Measurements from ENCODE around the gene CD72. TPM values are rescaled to one million over a fixed set of nuclear protein-coding genes. Genes with fewer than 3 reads are reported as not detected.
"Not testable (repeated sequence)": the region's sequence is repeated elsewhere in the genome, so short reads cannot be mapped to it uniquely, and the experiment has no call there.

CD72 gene
- total RNA-seq, 1 donor from 2014 or later: 3.1 TPM

GRCh38 chr9:35649431-35650340, 31.5 kb upstream of the CD72 start:
- Mint-ChIP-seq H3K9me3 (ENCODE audit: low read depth) (no peaks in the 10 kb centered on the region), H3K4me1 (ENCODE audit: low read depth) (peaks cover 17% of the 10 kb centered on the region), H3K27me3 (peaks cover 11% of the 10 kb centered on the region), H3K4me3 (ENCODE audit: low read depth) (no peak overlapping the region), H3K36me3 (ENCODE audit: insufficient read depth) (no peaks in the 10 kb centered on the region), H3K27ac (no peak overlapping the region)
- no peak for DNase-seq (ENCODE audit: low spot score, unreplicated experiment)
- TF ChIP-seq CTCF (IDR thresholded peaks at IDR 0.05; ENCODE audit: unreplicated experiment): no peak

DNA sequence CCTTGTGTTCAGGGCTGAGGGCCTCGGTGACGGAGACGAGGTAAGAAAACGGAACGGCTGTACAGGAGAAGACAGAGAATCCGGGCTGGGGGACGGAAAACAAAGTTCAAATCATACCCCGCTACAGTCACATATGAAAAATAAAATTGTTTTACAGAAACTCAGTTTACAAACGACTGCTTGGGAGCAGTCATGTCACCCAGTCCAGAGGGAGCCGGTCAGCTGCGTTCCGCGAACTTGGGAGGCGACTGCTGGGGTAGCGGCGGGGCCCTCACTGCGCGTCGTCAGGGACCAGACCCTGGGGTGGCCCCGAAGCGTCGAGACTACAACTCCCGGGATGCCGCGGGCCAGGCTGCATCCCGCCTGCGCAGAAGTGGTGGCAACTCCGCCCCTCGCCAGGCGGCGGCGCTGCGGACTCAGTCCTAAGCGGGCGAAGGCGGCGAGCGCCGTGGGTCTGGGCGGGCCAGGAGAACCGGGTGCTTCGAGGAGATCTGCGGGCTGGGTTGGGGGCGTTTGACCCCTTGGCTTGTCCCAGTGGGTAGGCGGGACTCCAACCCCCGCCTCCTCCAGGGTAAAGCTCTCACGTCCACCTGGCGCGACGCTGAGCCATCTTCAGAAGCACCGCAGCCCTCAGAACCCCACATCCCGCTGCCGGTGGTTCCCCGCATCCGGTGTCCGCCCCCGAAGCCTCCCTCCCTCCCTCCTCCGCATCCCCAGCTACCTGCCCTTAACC, 28.5 kb upstream of the CD72 start:
- Mint-ChIP-seq H3K36me3 (ENCODE audit: insufficient read depth) (no peaks in the 10 kb centered on the region), H3K4me1 (ENCODE audit: low read depth) (peaks cover 14% of the 10 kb centered on the region), H3K27me3 (peaks cover 11% of the 10 kb centered on the region), H3K9me3 (ENCODE audit: low read depth) (no peaks in the 10 kb centered on the region), H3K27ac (peak overlapping the region; percentile 100), H3K4me3 (ENCODE audit: low read depth) (peak overlapping the region; percentile 97)
- peak; percentile 94 for DNase-seq (ENCODE audit: low spot score, unreplicated experiment)
- peak; percentile 81 for TF ChIP-seq CTCF (IDR thresholded peaks at IDR 0.05; ENCODE audit: unreplicated experiment)

GRCh38 chr9:35646153-35646532, 27.9 kb upstream of the CD72 start:
- peak; percentile 29 for TF ChIP-seq CTCF (IDR thresholded peaks at IDR 0.05; ENCODE audit: unreplicated experiment)
- DNase-seq (ENCODE audit: low spot score, unreplicated experiment): peak; percentile 60
- Mint-ChIP-seq H3K27ac (peak overlapping the region; percentile 100), H3K27me3 (peaks cover 11% of the 10 kb centered on the region), H3K36me3 (ENCODE audit: insufficient read depth) (no peaks in the 10 kb centered on the region), H3K4me1 (ENCODE audit: low read depth) (peaks cover 10% of the 10 kb centered on the region), H3K4me3 (ENCODE audit: low read depth) (peak overlapping the region; percentile 97), H3K9me3 (ENCODE audit: low read depth) (no peaks in the 10 kb centered on the region)

GRCh38 chr9:35645736-35646135, 27.5 kb upstream of the CD72 start:
- H3K36me3 Mint-ChIP-seq (ENCODE audit: insufficient read depth); H3K9me3 Mint-ChIP-seq (ENCODE audit: low read depth); DNase-seq (ENCODE audit: low spot score, unreplicated experiment); H3K4me1 Mint-ChIP-seq (ENCODE audit: low read depth): not testable (repeated sequence)
- Mint-ChIP-seq H3K4me3 (ENCODE audit: low read depth) (peak overlapping the region; percentile 97), H3K27ac (peak overlapping the region; percentile 100), H3K27me3 (peaks cover 11% of the 10 kb centered on the region)

- Mint-ChIP-seq H3K4me1 (ENCODE audit: low read depth) (peaks cover 8% of the 10 kb centered on the region), H3K27me3 (peaks cover 5% of the 10 kb centered on the region), H3K27ac (no peak overlapping the region), H3K36me3 (ENCODE audit: insufficient read depth) (peaks cover 5% of the 10 kb centered on the region), H3K9me3 (ENCODE audit: low read depth) (no peaks in the 10 kb centered on the region), H3K4me3 (ENCODE audit: low read depth) (no peak overlapping the region)
- TF ChIP-seq CTCF (IDR thresholded peaks at IDR 0.05; ENCODE audit: unreplicated experiment): no peak
- no peak for DNase-seq (ENCODE audit: low spot score, unreplicated experiment)
Observed at GRCh38 chr9:35643046-35643445, 24.8 kb upstream of the CD72 start.

- not testable (repeated sequence) for H3K27ac Mint-ChIP-seq; H3K36me3 Mint-ChIP-seq (ENCODE audit: insufficient read depth); H3K9me3 Mint-ChIP-seq (ENCODE audit: low read depth); H3K4me1 Mint-ChIP-seq (ENCODE audit: low read depth); H3K4me3 Mint-ChIP-seq (ENCODE audit: low read depth); H3K27me3 Mint-ChIP-seq; DNase-seq (ENCODE audit: low spot score, unreplicated experiment)
Observed at GRCh38 chr9:35641478-35641877, 23.3 kb upstream of the CD72 start.

- H3K4me1 Mint-ChIP-seq (ENCODE audit: low read depth); H3K9me3 Mint-ChIP-seq (ENCODE audit: low read depth); DNase-seq (ENCODE audit: low spot score, unreplicated experiment); H3K27me3 Mint-ChIP-seq; H3K36me3 Mint-ChIP-seq (ENCODE audit: insufficient read depth); H3K4me3 Mint-ChIP-seq (ENCODE audit: low read depth): not testable (repeated sequence)
- peak overlapping the region; percentile 42 for H3K27ac Mint-ChIP-seq
Observed at GRCh38 chr9:35640431-35640830, 22.2 kb upstream of the CD72 start.

Data from progenitor cell of endocrine pancreas (in vitro differentiated cells).